ENCODE data around the gene CAPN5.

Gene CAPN5

DNA sequence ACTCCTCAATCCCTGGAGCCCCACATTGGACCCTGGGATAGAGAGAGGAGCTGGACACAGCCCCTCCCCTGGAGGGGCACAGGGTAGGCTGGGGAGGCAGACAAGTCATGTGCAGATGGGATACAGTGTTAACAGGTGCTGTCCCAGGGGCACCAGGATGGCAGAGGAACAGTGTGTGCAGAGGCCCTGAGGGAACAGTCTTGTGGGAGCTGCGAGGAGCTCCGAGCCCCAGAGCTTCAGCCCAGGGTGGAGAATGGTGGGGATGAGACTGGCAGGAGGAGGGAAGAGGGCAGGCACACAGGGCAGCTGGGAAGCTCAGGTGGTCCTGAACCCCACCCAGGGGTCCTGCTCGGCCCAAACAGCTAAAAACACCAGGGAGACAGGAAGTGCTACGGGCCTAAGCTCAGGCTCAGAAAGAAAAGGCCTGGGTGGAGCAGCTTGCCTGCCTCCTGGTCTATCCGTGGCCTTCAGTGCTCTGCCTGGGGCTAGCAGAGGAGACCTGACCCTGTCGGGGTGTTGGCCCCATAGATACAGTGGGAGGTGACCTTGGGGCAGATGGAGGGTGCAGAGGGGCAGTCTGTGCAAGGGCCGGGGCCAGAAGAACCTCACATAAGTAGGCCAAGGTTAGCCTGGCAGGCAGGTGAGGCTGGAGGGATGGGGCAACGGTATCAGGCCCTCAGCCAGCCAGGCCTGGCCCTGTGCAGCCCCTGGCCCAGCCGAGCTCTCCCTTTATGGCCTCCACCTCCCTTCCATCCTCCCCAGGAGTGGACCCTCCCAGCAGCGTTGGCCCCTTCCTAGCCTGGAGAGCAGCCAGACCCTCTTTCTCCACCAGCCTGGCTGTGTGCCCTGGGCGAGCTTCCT lies 15.4 kb downstream of the CAPN5 start:
- TF ChIP-seq, protein P1, sequence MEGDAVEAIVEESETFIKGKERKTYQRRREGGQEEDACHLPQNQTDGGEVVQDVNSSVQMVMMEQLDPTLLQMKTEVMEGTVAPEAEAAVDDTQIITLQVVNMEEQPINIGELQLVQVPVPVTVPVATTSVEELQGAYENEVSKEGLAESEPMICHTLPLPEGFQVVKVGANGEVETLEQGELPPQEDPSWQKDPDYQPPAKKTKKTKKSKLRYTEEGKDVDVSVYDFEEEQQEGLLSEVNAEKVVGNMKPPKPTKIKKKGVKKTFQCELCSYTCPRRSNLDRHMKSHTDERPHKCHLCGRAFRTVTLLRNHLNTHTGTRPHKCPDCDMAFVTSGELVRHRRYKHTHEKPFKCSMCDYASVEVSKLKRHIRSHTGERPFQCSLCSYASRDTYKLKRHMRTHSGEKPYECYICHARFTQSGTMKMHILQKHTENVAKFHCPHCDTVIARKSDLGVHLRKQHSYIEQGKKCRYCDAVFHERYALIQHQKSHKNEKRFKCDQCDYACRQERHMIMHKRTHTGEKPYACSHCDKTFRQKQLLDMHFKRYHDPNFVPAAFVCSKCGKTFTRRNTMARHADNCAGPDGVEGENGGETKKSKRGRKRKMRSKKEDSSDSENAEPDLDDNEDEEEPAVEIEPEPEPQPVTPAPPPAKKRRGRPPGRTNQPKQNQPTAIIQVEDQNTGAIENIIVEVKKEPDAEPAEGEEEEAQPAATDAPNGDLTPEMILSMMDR (IDR thresholded peaks at IDR 0.05; ENCODE audit: insufficient read depth, low read depth, low read length, missing control alignments): no peak

DNA sequence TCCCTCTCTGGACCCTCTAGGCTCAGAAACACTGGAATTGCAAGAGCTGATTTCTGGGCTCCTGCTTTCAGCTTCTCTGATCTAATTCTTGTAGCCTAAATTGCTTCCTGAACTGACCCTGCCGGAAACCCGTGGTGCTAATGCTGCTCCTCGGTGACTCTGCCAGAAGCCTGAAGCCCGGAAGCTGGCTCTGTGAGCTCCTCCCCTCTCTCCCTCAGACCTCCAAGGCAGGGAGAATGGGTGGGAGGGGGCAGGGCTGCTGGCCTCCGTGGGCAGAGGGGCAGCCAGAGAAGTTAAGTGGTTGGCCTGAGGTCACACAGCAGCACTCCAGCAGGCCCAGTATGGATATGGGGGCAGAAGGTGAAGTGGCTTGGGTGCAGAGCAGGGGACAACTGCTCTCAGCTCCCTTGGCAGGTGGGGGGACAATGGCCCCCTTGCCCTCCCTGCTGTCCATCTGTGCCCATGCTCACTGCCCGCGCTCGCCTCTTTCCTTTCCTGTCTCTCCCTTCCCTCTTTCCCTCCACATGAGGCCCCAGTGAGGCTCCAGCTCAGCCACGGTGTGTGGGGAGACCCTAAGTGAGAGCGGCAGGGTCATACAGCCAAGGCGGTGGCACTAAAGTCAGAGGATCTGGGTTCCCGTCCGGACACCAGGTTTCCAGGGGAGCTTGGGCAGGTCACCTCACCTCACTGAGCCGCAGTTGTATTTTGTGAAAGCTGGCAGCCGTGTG lies 16.2 kb downstream of the CAPN5 start:
- no peak for DNase-seq (ENCODE audit: low read depth)
- no peak overlapping the region for H3K4me3 ChIP-seq (ENCODE audit: low read length)
- TF ChIP-seq, protein P1 (IDR thresholded peaks at IDR 0.05; ENCODE audit: insufficient read depth, low read depth, low read length, missing control alignments): no peak

More for the DNA sequence above, 15.4 kb downstream of the CAPN5 start:
- no peak for DNase-seq (ENCODE audit: low read depth)
- H3K4me3 ChIP-seq (ENCODE audit: low read length): no peak overlapping the region

DNA sequence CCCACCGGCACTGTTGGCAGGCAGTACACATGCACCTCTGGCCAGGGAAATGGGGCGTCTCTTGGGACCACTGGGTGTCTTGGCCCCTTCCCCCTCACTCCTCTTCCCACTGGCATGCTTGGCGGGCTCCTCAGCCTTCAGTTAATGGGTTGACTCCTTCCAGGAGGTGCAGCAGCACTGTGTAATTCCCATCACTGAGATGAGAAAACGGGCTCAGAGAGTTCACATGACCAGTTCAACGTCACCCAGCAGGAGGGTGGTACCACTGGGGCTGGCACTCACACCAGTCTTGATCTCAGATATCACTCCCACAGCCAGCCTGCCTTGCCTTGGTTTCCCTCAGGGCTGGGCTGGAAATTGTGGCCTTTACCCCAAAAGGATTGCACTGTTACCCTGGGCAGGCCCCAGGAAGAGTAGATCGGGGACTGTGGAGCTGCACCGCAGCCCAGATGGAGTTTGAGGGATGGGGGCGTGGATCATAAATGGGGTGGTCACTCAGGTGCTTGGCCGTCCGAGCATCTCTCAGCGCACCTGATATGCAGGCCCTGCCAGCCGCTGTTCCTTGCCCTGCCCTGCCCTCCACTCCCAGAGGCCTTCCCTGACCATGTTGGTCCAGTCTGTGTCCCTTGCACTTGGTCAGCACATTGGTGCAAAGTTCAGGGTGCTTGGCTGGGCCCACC lies 16.9 kb downstream of the CAPN5 start:
- no peak overlapping the region for H3K4me3 ChIP-seq (ENCODE audit: low read length)
- no peak for DNase-seq (ENCODE audit: low read depth)

DNA sequence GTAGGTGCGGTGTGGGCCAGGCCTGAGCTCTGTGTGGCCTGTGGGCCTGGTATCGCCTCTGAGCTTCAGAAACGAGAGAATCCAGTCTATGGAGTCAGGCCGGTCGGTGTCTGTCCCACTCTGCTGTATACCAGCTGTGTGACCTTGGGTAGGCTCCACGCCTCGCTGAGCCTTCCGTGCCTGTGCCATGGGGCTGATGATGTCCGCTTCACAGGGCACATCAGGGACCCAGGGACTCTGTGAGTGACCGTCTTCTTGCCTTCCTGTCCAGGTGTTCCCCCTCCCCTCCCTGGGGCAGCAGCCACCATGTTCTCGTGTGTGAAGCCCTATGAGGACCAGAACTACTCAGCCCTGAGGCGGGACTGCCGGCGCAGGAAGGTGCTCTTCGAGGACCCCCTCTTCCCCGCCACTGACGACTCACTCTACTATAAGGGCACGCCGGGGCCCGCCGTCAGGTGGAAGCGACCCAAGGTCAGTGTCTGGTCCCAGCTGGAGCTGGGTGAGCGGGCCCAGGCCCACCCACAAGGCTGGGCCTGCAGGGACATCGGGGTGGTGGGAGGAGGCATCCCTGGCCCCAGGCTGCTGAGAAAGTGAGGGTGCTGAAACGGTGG lies 17.9 kb downstream of the CAPN5 start:
- no peak for DNase-seq (ENCODE audit: low read depth)
- TF ChIP-seq, protein P1 (IDR thresholded peaks at IDR 0.05; ENCODE audit: insufficient read depth, low read depth, low read length, missing control alignments): no peak
- no peak overlapping the region for H3K4me3 ChIP-seq (ENCODE audit: low read length)

More for the DNA sequence above, 16.9 kb downstream of the CAPN5 start:
- TF ChIP-seq, protein P1 (IDR thresholded peaks at IDR 0.05; ENCODE audit: insufficient read depth, low read depth, low read length, missing control alignments): no peak

DNA sequence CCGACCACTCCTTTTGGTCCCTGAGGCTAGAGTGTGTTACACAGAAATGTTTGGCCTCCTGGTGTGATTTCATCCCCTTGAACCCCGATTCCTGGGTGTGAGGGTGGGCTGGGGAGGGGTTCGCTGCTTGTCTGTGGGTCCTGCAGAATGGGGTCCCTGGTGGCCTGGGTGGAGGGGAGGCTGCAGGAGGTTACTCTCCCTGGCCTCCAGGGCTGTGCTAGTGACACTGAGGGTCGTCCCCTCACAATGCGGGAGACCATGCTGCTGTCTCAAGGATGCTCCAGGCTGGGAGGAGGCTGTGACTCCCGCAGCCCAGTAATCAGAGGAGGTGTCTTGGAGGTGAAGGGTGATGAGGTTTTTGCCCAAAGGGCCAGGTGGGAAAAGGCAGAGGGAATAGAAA lies 18.9 kb downstream of the CAPN5 start:
- TF ChIP-seq, protein P1 (IDR thresholded peaks at IDR 0.05; ENCODE audit: insufficient read depth, low read depth, low read length, missing control alignments): no peak
- no peak for DNase-seq (ENCODE audit: low read depth)
- no peak overlapping the region for H3K4me3 ChIP-seq (ENCODE audit: low read length)

Data from epithelial cell of esophagus (primary cell).